Astrocyte (in vitro differentiated cells and primary cell): ENCODE measurements around the gene ATIC.

Experiments
- EZH2 ChIP-seq: IDR thresholded peaks from 2 replicates; pipeline ENCODE4 v1.6.1; 2012; ENCODE audit warnings: mild to moderate bottlenecking, low read length, inconsistent platforms; ENCODE audit not compliant: insufficient read depth
- TF ChIP-seq, protein P1 (sequence below): IDR thresholded peaks from 2 replicates; pipeline ENCODE4 v1.5.1; 2011; ENCODE audit warnings: low read depth, mild to moderate bottlenecking, inconsistent platforms, low read length, moderate library complexity; ENCODE audit not compliant: insufficient read depth

GRCh38 chr2:215332872-215333595 is 21.2 kb downstream of the ATIC start:
- TF ChIP-seq EZH2 = no peak
- TF ChIP-seq, protein P1, sequence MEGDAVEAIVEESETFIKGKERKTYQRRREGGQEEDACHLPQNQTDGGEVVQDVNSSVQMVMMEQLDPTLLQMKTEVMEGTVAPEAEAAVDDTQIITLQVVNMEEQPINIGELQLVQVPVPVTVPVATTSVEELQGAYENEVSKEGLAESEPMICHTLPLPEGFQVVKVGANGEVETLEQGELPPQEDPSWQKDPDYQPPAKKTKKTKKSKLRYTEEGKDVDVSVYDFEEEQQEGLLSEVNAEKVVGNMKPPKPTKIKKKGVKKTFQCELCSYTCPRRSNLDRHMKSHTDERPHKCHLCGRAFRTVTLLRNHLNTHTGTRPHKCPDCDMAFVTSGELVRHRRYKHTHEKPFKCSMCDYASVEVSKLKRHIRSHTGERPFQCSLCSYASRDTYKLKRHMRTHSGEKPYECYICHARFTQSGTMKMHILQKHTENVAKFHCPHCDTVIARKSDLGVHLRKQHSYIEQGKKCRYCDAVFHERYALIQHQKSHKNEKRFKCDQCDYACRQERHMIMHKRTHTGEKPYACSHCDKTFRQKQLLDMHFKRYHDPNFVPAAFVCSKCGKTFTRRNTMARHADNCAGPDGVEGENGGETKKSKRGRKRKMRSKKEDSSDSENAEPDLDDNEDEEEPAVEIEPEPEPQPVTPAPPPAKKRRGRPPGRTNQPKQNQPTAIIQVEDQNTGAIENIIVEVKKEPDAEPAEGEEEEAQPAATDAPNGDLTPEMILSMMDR = no peak
